H1 (cell line): Measurements from ENCODE around the gene PLEKHA1. TPM values are rescaled to one million over a fixed set of nuclear protein-coding genes. Genes with fewer than 3 reads are reported as not detected.

Experiments
- CTCF ChIA-PET: fragments of 300-600 bp; sonication (Branson Sonifier 250); formaldehyde crosslinking; loops from one replicate; lab custom pipeline; 2021; ENCODE audit not compliant: partially characterized antibody; lab: Charles Lee
- POLR2A ChIA-PET: fragments of 300-600 bp; sonication (Branson Sonifier 250); formaldehyde crosslinking; loops from one replicate; lab custom pipeline; 2021; ENCODE audit warnings: inconsistent platforms; ENCODE audit not compliant: partially characterized antibody; lab: Charles Lee
- DNase-seq, 2 experiments: peaks; one replicate each; pipeline versions ENCODE4 v3.0.0 to v3.0.0-alpha.2; 2010 to 2022; ENCODE audit warnings: low spot score in 2 of 2, low read depth in 1 of 2, mixed read lengths in 1 of 2
- FAIRE-seq: peaks from 2 replicates; lab custom pipeline; 2011; peaks lifted over from hg19 to GRCh38; lab: Jason Lieb, UNC
- H2AFZ ChIP-seq: 2 replicates; pipeline ENCODE4 v1.8.1; 2012; ENCODE audit warnings: low read length, inconsistent platforms
- H2AK5ac ChIP-seq: 2 replicates; pipeline ENCODE4 v1.6.1; 2013; ENCODE audit warnings: low read depth, low read length
- H2BK120ac ChIP-seq: replicated peaks from 2 replicates; pipeline ENCODE3; 2013; ENCODE audit warnings: low read depth, low read length, inconsistent platforms
- H2BK12ac ChIP-seq: 2 replicates; pipeline ENCODE4 v1.6.1; 2013; ENCODE audit warnings: low read depth, low read length
- H2BK15ac ChIP-seq: 2 replicates; pipeline ENCODE4 v1.6.1; 2013; ENCODE audit warnings: low read length
- H2BK20ac ChIP-seq: 2 replicates; pipeline ENCODE4 v1.6.1; 2013; ENCODE audit warnings: low read length
- H2BK5ac ChIP-seq: 2 replicates; pipeline ENCODE4 v1.6.1; 2013; ENCODE audit warnings: low read depth, low read length
- H3K14ac ChIP-seq: 2 replicates; pipeline ENCODE4 v1.6.1; 2013; ENCODE audit warnings: inconsistent platforms; ENCODE audit not compliant: insufficient read length
- H3K18ac ChIP-seq: 2 replicates; pipeline ENCODE4 v1.6.1; 2013; ENCODE audit warnings: low read length; ENCODE audit errors: extremely low read depth
- H3K23ac ChIP-seq: 2 replicates; pipeline ENCODE4 v1.6.1; 2013; ENCODE audit warnings: inconsistent platforms; ENCODE audit not compliant: insufficient read length
- H3K23me2 ChIP-seq: 2 replicates; pipeline ENCODE4 v1.6.1; 2013; ENCODE audit warnings: low read depth, low read length
- H3K27ac ChIP-seq: 2 replicates; pipeline ENCODE4 v1.6.1; 2011; ENCODE audit warnings: low read depth, low read length, inconsistent platforms
- H3K27me3 ChIP-seq, 4 experiments: replicated peaks in 1 of 4; 1 replicate in 1 of 4; 2 replicates in 3 of 4; pipeline versions ENCODE4 v1.6.1 to v1.8.1; 2011 to 2013; ENCODE audit warnings: low read length in 3 of 4, mild to moderate bottlenecking in 3 of 4, inconsistent platforms in 2 of 4, mixed read lengths in 2 of 4, moderate library complexity in 1 of 4; ENCODE audit not compliant: control insufficient read depth in 3 of 4, insufficient read depth in 3 of 4; ENCODE audit errors: extremely low read depth in 1 of 4
- H3K36me3 ChIP-seq, 4 experiments: 2 replicates each; pipeline versions ENCODE4 v1.6.1 to v1.8.1; 2011 to 2013; ENCODE audit warnings: mild to moderate bottlenecking in 4 of 4, low read length in 3 of 4, moderate library complexity in 2 of 4, control low read depth in 1 of 4, inconsistent platforms in 1 of 4; ENCODE audit not compliant: insufficient read depth in 4 of 4, control insufficient read depth in 2 of 4
- H3K4ac ChIP-seq: replicated peaks from 2 replicates; pipeline ENCODE3; 2013; ENCODE audit warnings: low read length, low read depth, mixed read lengths, inconsistent platforms; ENCODE audit not compliant: insufficient read length
- H3K4me1 ChIP-seq, 4 experiments: replicated peaks in 1 of 4; 1 replicate in 1 of 4; 2 replicates in 3 of 4; pipeline versions ENCODE4 v1.6.1 to v1.8.1; 2011 to 2013; ENCODE audit warnings: low read length in 3 of 4, inconsistent platforms in 2 of 4, mixed read lengths in 1 of 4; ENCODE audit not compliant: insufficient read depth in 4 of 4, control insufficient read depth in 3 of 4
- H3K4me2 ChIP-seq, 2 experiments: 2 replicates each; pipeline versions ENCODE4 v1.6.1 to v1.8.1; 2011 to 2013; ENCODE audit warnings: low read depth in 2 of 2, low read length in 2 of 2, control low read depth in 1 of 2, inconsistent platforms in 1 of 2, mild to moderate bottlenecking in 1 of 2; ENCODE audit not compliant: insufficient read depth in 1 of 2
- H3K4me3 ChIP-seq, 4 experiments: fragments of 200-600, 300-600 bp in 1 of 4; sonication (generic), shearing (Covaris generic), sonication (Bioruptor Twin) in 1 of 4; 2 replicates each; pipeline versions ENCODE4 v1.5.1 to v1.8.1; 2011 to 2016; ENCODE audit warnings: low read length in 4 of 4, low read depth in 3 of 4, control low read depth in 2 of 4, inconsistent platforms in 2 of 4, mild to moderate bottlenecking in 2 of 4, mixed read lengths in 1 of 4, moderate library complexity in 1 of 4; ENCODE audit not compliant: insufficient read depth in 2 of 4; ENCODE audit errors: extremely low read depth in 1 of 4
- H3K56ac ChIP-seq: replicated peaks from 2 replicates; pipeline ENCODE3; 2013; ENCODE audit warnings: low read depth, mild to moderate bottlenecking, mixed read lengths, low read length, inconsistent platforms; ENCODE audit not compliant: insufficient read length
- H3K79me1 ChIP-seq: 2 replicates; pipeline ENCODE4 v1.6.1; 2013; ENCODE audit warnings: low read depth, low read length, control low read depth
- H3K79me2 ChIP-seq, 2 experiments: 2 replicates each; pipeline versions ENCODE4 v1.6.1 to v1.8.1; 2012 to 2013; ENCODE audit warnings: low read length in 2 of 2, mild to moderate bottlenecking in 2 of 2, inconsistent platforms in 1 of 2; ENCODE audit not compliant: insufficient read depth in 2 of 2, control insufficient read depth in 1 of 2
- H3K9ac ChIP-seq, 4 experiments: replicated peaks in 1 of 4; 1 replicate in 1 of 4; 2 replicates in 3 of 4; pipeline versions ENCODE4 v1.6.1 to v1.8.1; 2011 to 2013; ENCODE audit warnings: low read depth in 3 of 4, low read length in 3 of 4, control low read depth in 2 of 4, mild to moderate bottlenecking in 2 of 4, moderate library complexity in 2 of 4, inconsistent platforms in 1 of 4; ENCODE audit errors: extremely low read depth in 1 of 4
- H3K9me3 ChIP-seq, 2 experiments: 2 replicates each; pipeline versions ENCODE4 v1.6.1 to v1.8.1; 2012 to 2013; ENCODE audit warnings: mild to moderate bottlenecking in 2 of 2, moderate library complexity in 2 of 2, control low read depth in 1 of 2, inconsistent platforms in 1 of 2, low read depth in 1 of 2, low read length in 1 of 2, mixed read lengths in 1 of 2; ENCODE audit not compliant: insufficient read depth in 2 of 2
- H4K20me1 ChIP-seq, 2 experiments: replicated peaks in 1 of 2; 2 replicates each; pipeline versions ENCODE3 to v1.8.1; 2011 to 2013; ENCODE audit warnings: inconsistent platforms in 2 of 2, low read length in 2 of 2, mild to moderate bottlenecking in 1 of 2; ENCODE audit not compliant: insufficient read depth in 2 of 2, control insufficient read depth in 1 of 2
- H4K5ac ChIP-seq: 2 replicates; pipeline ENCODE4 v1.6.1; 2013; ENCODE audit warnings: low read length, low read depth, mixed read lengths, inconsistent platforms; ENCODE audit not compliant: insufficient read length
- H4K8ac ChIP-seq: 2 replicates; pipeline ENCODE4 v1.8.0; 2013; ENCODE audit warnings: mild to moderate bottlenecking, moderate library complexity, low read length, inconsistent platforms; ENCODE audit not compliant: insufficient read depth; ENCODE audit errors: extremely low read depth
- H4K91ac ChIP-seq: replicated peaks from 2 replicates; pipeline ENCODE3; 2013; ENCODE audit warnings: low read length, mixed read lengths, inconsistent platforms; ENCODE audit not compliant: insufficient read length
- BACH1 ChIP-seq: IDR thresholded peaks from 2 replicates; pipeline ENCODE4 v1.6.1; 2012; ENCODE audit warnings: low read length, improper control_type of control experiment
- CHD2 ChIP-seq: IDR thresholded peaks from 2 replicates; pipeline ENCODE4 v1.6.1; 2012; ENCODE audit warnings: low read length, improper control_type of control experiment
- CREB1 ChIP-seq: IDR thresholded peaks from 2 replicates; pipeline ENCODE4 v1.6.1; 2012; ENCODE audit warnings: inconsistent platforms
- EP300 ChIP-seq, 2 experiments: IDR thresholded peaks; 1 replicate in 1 of 2; 2 replicates in 1 of 2; pipeline ENCODE4 v1.6.1; 2011 to 2012; ENCODE audit warnings: low read depth in 2 of 2, low read length in 2 of 2, mild to moderate bottlenecking in 2 of 2, borderline replicate concordance in 1 of 2, inconsistent platforms in 1 of 2, moderate library complexity in 1 of 2
- FOSL1 ChIP-seq: IDR thresholded peaks from 2 replicates; pipeline ENCODE4 v1.6.1; 2011; ENCODE audit warnings: mild to moderate bottlenecking, low read depth, low read length, moderate library complexity; ENCODE audit not compliant: insufficient read depth
- KDM4A ChIP-seq: IDR thresholded peaks from one replicate; pipeline ENCODE4 v1.7.1; 2012; ENCODE audit warnings: low read depth, mild to moderate bottlenecking, moderate library complexity, low read length, inconsistent platforms; ENCODE audit not compliant: severe bottlenecking
- NANOG ChIP-seq: IDR thresholded peaks from 2 replicates; pipeline ENCODE4 v1.6.1; 2011; ENCODE audit warnings: low read length, low read depth, mild to moderate bottlenecking, inconsistent platforms; ENCODE audit not compliant: insufficient read depth, poor library complexity, severe bottlenecking
- POLR2A ChIP-seq, 2 experiments: IDR thresholded peaks; 1 replicate in 1 of 2; 2 replicates in 1 of 2; pipeline ENCODE4 v1.6.1; 2011; ENCODE audit warnings: low read depth in 2 of 2, low read length in 2 of 2, mild to moderate bottlenecking in 2 of 2; ENCODE audit errors: control extremely low read depth in 1 of 2
- POLR2AphosphoS5 ChIP-seq: IDR thresholded peaks from 2 replicates; pipeline ENCODE4 v1.6.1; 2011; ENCODE audit warnings: low read depth, low read length
- RNF2 ChIP-seq: fragments of 200-900, 300-1000 bp; sonication (generic); IDR thresholded peaks from 2 replicates; pipeline ENCODE4 v1.7.1; 2016; ENCODE audit warnings: borderline replicate concordance, low read depth, mild to moderate bottlenecking, antibody characterized with exemption, low read length; ENCODE audit not compliant: poor library complexity, severe bottlenecking; ENCODE audit errors: missing control alignments
- SIX5 ChIP-seq: IDR thresholded peaks from 2 replicates; pipeline ENCODE4 v1.6.1; 2011; ENCODE audit warnings: mild to moderate bottlenecking, low read depth, low read length
- SP1 ChIP-seq: IDR thresholded peaks from 2 replicates; pipeline ENCODE4 v1.6.1; 2011; ENCODE audit warnings: low read depth, low read length
- SP2 ChIP-seq: IDR thresholded peaks from 2 replicates; pipeline ENCODE4 v1.6.1; 2012; ENCODE audit warnings: mild to moderate bottlenecking, low read length, inconsistent platforms
- SUZ12 ChIP-seq: fragments of 200-600 bp; sonication (generic); IDR thresholded peaks from 2 replicates; pipeline ENCODE4 v1.6.1; 2012; ENCODE audit warnings: mild to moderate bottlenecking, inconsistent platforms, low read length, moderate library complexity, mixed read lengths
- WGBS, 2 experiments: shearing (Covaris generic) in 1 of 2; methylation state at CpG; one replicate each; pipeline versions ENCODE4 v1.1.6 to v1.1.7; 2013 to 2015; ENCODE audit warnings: low lambda C conversion rate in 2 of 2, mixed read lengths in 2 of 2, inconsistent platforms in 1 of 2, low coverage in 1 of 2, missing lambda C conversion rate in 1 of 2; ENCODE audit not compliant: insufficient replicate concordance in 2 of 2, insufficient coverage in 1 of 2, insufficient read length in 1 of 2; ENCODE audit errors: extremely low coverage in 1 of 2, missing lambda C conversion rate in 1 of 2; 5-methylcytosine and 5-hydroxymethylcytosine counted together
- polyA plus RNA-seq, 7 experiments: library from polyadenylated mRNA; depleted of rRNA in 3 of 7; stranded (reverse) in 5 of 7; unstranded in 2 of 7; fragments of >200 nt in 5 of 7; fragments of 200-250 nt in 2 of 7; gene quantifications; 1 replicate in 5 of 7; 2 replicates in 1 of 7; 4 replicates in 1 of 7; pipeline versions ENCODE4 v1.2.1 to v1.2.3, GENCODE V29; 2011 to 2013; ENCODE audit warnings: missing spikeins in 2 of 7, mixed read lengths in 2 of 7
- total RNA-seq: library from RNA; stranded (reverse); fragmentation: NEBNext Ultra II Directional; extraction: Animal tissue kit (Norgen Biotek cat#: 25700); gene quantifications from 2 replicates; pipeline ENCODE4 v1.2.1, GENCODE V29; 2021

The PLEKHA1 gene
- total and polyA plus RNA-seq, 2 of the 8 experiments (the other 6 are each of a cell fraction or from before 2014, with no cell fraction given), result 15.6 to 39.7 TPM

DNA sequence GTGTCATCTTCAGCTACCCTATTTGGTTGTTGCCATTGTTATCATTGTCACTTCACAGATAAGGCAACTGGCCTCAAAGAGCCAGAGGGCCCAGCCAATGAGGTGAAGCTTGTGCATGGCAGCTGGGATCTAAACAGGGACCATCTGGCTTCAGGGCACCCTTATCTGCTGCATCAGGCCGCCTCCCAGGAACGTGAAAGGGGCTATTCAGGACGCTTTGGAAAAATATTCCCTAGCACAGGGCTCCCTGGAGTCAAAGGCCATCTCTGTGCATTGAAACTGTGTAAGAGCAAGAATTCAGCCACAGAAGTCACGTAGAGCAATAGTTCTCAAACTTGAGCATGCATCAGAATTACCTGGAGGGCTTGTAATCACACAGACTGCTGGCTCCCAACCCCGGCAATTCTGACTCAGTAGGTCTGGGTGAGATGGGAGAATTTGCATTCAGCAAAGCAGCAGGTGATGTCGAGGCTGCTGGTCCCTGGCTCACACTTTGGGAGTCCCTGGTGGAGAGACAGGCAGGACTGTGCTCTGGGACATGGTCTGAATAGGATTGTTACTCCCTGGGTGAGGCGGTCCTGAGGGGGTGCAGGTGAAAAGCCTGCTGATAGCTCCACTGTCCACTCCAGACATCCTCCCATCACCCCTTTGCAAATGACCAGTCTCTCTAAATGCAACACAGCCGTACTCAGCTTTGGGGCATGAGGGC, 21.5 kb upstream of the PLEKHA1 start:
- 86% methylated on average over 8 of the region's 8 CpGs; no CpG with 5 or more reads in 1 of the 2 experiments for WGBS, 2 experiments
- H4K91ac ChIP-seq, result no peak overlapping the region
- no peak overlapping the region for H2BK12ac ChIP-seq
- no peak overlapping the region for H3K18ac ChIP-seq
- no peak for DNase-seq
- H3K23me2 ChIP-seq, result no peaks in the 10 kb centered on the region
- H2AK5ac ChIP-seq, result no peak overlapping the region
- no peaks in the 10 kb centered on the region for H3K36me3 ChIP-seq
- H3K23ac ChIP-seq, result no peak overlapping the region
- H3K4me3 ChIP-seq, result no peak overlapping the region
- no peak overlapping the region for H3K27ac ChIP-seq
- no peaks in the 10 kb centered on the region; a peak in 1 of 4 replicates for H3K9me3 ChIP-seq
- H4K8ac ChIP-seq, result no peak overlapping the region
- H4K20me1 ChIP-seq, result no peaks in the 10 kb centered on the region
- no peak overlapping the region for H2BK5ac ChIP-seq
- no peak overlapping the region for H4K5ac ChIP-seq
- no peak overlapping the region for H3K56ac ChIP-seq
- H3K79me1 ChIP-seq, result no peaks in the 10 kb centered on the region
- H2BK20ac ChIP-seq, result no peak overlapping the region
- H3K4me1 ChIP-seq, result peaks cover 0 to 2% (median 0%) of the 10 kb centered on the region in 4 experiments; a peak in 1 of 7 replicates
- H3K4me2 ChIP-seq, result no peak overlapping the region
- H3K4ac ChIP-seq, result no peak overlapping the region
- FAIRE-seq, result no peak
- H3K9ac ChIP-seq, result no peak overlapping the region
- ChIA-PET POLR2A (interaction anchor here (1.1 kb wide), 1 partner anchor 22 kb away, joined by 3 read pairs; no protein-coding TSS in a partner anchor), CTCF (interaction anchor here (0.9 to 2.5 kb wide), 2 partner anchors 9 to 351 kb away, joined by 3 to 15 read pairs; no protein-coding TSS in a partner anchor)
- no peak overlapping the region for H2BK120ac ChIP-seq
- H3K14ac ChIP-seq, result no peak overlapping the region
- H2BK15ac ChIP-seq, result no peak overlapping the region
- H3K27me3 ChIP-seq, result no peaks in the 10 kb centered on the region
- no peaks in the 10 kb centered on the region for H3K79me2 ChIP-seq
- no peak overlapping the region for H2AFZ ChIP-seq
- no peak for TF ChIP-seq NANOG
- no peak for TF ChIP-seq EP300 (IDR thresholded peaks at IDR 0.05; ENCODE audit: borderline replicate concordance in 1 of 2, low read depth in 2 of 2, low read length in 2 of 2)
- no peak for TF ChIP-seq BACH1
- no peak for TF ChIP-seq RNF2
- no peak for TF ChIP-seq CHD2
- no peak for TF ChIP-seq KDM4A
- TF ChIP-seq SIX5, result no peak
- TF ChIP-seq SP2, result no peak
- no peak for TF ChIP-seq CREB1
- TF ChIP-seq SUZ12, result no peak
- TF ChIP-seq FOSL1, result no peak
- TF ChIP-seq SP1, result no peak
- no peak for TF ChIP-seq POLR2AphosphoS5
- TF ChIP-seq POLR2A (IDR thresholded peaks at IDR 0.05; ENCODE audit: control extremely low read depth in 1 of 2, low read depth in 2 of 2, low read length in 2 of 2), result no peak
